Effector CD4-positive, alpha-beta T cell (primary cell): ENCODE results near the gene LIPG.
"Not testable (repeated sequence)": the region's sequence is repeated elsewhere in the genome, so short reads cannot be mapped to it uniquely, and the experiment has no call there.

Experiments used
- DNase-seq: peaks from one replicate; pipeline ENCODE4 v3.0.0-alpha.2; 2020

LIPG gene

GRCh38 chr18:49546719-49547273 lies 15.1 kb upstream of the LIPG start:
- no peak for DNase-seq

GRCh38 chr18:49547701-49548100 lies 14.2 kb upstream of the LIPG start:
- no peak for DNase-seq

GRCh38 chr18:49548229-49548636 lies 13.6 kb upstream of the LIPG start:
- DNase-seq: no peak

GRCh38 chr18:49550621-49551339 lies 11.1 kb upstream of the LIPG start:
- DNase-seq: no peak

GRCh38 chr18:49553003-49553402 lies 8.9 kb upstream of the LIPG start:
- DNase-seq: no peak

- DNase-seq: no peak
Observed at GRCh38 chr18:49555641-49556040, 6.2 kb upstream of the LIPG start.

- no peak for DNase-seq
Observed at GRCh38 chr18:49558356-49558755, 3.5 kb upstream of the LIPG start.

GRCh38 chr18:49559326-49559931 lies 2.4 kb upstream of the LIPG start:
- DNase-seq: not testable (repeated sequence)

- no peak for DNase-seq
Observed at GRCh38 chr18:49560277-49560623, 1.6 kb upstream of the LIPG start.

GRCh38 chr18:49560624-49561288 lies 1.1 kb upstream of the LIPG start:
- no peak for DNase-seq

- no peak for DNase-seq
Observed at GRCh38 chr18:49562481-49563129, 748 bp downstream of the LIPG start.

GRCh38 chr18:49563130-49563540 lies 1.3 kb downstream of the LIPG start:
- DNase-seq: no peak

GRCh38 chr18:49563701-49564517 lies 2.1 kb downstream of the LIPG start:
- no peak for DNase-seq

- DNase-seq: no peak
Observed at GRCh38 chr18:49564518-49564834, 2.6 kb downstream of the LIPG start.

GRCh38 chr18:49565101-49565500 lies 3.2 kb downstream of the LIPG start:
- no peak for DNase-seq

GRCh38 chr18:49565612-49566011 lies 3.8 kb downstream of the LIPG start:
- no peak for DNase-seq

GRCh38 chr18:49566217-49566770 lies 4.4 kb downstream of the LIPG start:
- DNase-seq: no peak

- no peak for DNase-seq
Observed at GRCh38 chr18:49566985-49567384, 5.1 kb downstream of the LIPG start.

GRCh38 chr18:49569724-49570123 lies 7.9 kb downstream of the LIPG start:
- DNase-seq: no peak

GRCh38 chr18:49570836-49571235 lies 9.0 kb downstream of the LIPG start:
- DNase-seq: no peak

GRCh38 chr18:49572611-49573345 lies 10.9 kb downstream of the LIPG start:
- DNase-seq: no peak

GRCh38 chr18:49573835-49574234 lies 12.0 kb downstream of the LIPG start:
- DNase-seq: no peak
